Measurements from ENCODE around the gene DNAJC18.

- TF ChIP-seq CTCF (conservative IDR thresholded peaks at IDR 0.05 in 1 of 2, IDR thresholded peaks at IDR 0.05 in 1 of 2; ENCODE audit: extremely low read depth in 1 of 2, insufficient read depth in 1 of 2, low read depth in 1 of 2, low read length in 2 of 2) = no peak
- no peak for TF ChIP-seq EZH2 (IDR thresholded peaks at IDR 0.05; ENCODE audit: borderline replicate concordance, low read length)
Measured at GRCh38 chr5:139391570-139392323, 47.6 kb downstream of the DNAJC18 start.
